GM18499 (cell line): Measurements from ENCODE around the gene TEX52.

Experiments used
- ATAC-seq: cut with Tn5 transposase; IDR thresholded peaks from one replicate; pipeline ENCODE4 v1.9.1; 2021; ENCODE audit warnings: moderate number of reproducible peaks; ENCODE audit not compliant: insufficient read depth, unreplicated experiment

TEX52 gene

GRCh38 chr12:2801044-2801783 is 55.6 kb downstream of the TEX52 start:
- no peak for ATAC-seq

GRCh38 chr12:2800046-2800570 is 56.7 kb downstream of the TEX52 start:
- ATAC-seq = no peak
